Epithelial cell of proximal tubule (primary cell): ENCODE measurements around the gene FAM241B. TPM values are rescaled to one million over a fixed set of nuclear protein-coding genes. Genes with fewer than 3 reads are reported as not detected.

Experiments used
- DNase-seq: peaks from one replicate; pipeline ENCODE4 v3.0.0-alpha.2; 2011; ENCODE audit warnings: low read depth
- H3K4me3 ChIP-seq: 2 replicates; pipeline ENCODE4 v1.5.1; 2011; ENCODE audit warnings: low read depth, mild to moderate bottlenecking, low read length
- CTCF ChIP-seq: conservative IDR thresholded peaks from 2 replicates; pipeline ENCODE4 v1.5.1; 2012; ENCODE audit warnings: low read depth, mild to moderate bottlenecking, low read length
- total RNA-seq: library from RNA; depleted of rRNA; stranded (reverse); fragments of >200 nt; gene quantifications from 2 replicates; pipeline ENCODE4 v1.2.3, GENCODE V29; 2015

FAM241B gene
- total RNA-seq, 1 donor from 2014 or later = 4.2 TPM

- no peak for TF ChIP-seq CTCF
- no peak for DNase-seq
Observed at GRCh38 chr10:69609077-69609476, 21.0 kb upstream of the FAM241B start.

DNA sequence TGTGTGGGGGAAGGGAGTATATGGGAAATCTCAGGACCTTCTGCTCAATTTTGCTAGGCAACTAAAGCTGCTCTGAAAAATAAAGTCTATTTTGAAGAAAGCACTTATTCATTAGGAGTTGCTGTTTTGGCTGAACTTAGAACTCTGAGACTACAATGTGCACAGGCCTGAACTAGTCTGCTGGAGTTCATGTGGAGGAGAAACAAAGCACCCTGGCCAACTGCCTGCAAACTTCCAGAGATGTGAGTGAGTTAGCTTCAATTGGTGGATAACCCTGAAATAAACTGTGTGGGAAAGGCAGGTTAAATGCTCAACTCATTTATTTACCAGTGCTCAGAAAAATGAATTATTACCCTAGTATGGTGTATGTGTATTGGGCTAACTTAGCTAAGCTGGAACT lies 17.3 kb upstream of the FAM241B start:
- no peak for TF ChIP-seq CTCF
- DNase-seq = no peak
- no peak overlapping the region for H3K4me3 ChIP-seq

More at GRCh38 chr10:69609077-69609476, 21.0 kb upstream of the FAM241B start:
- no peak overlapping the region for H3K4me3 ChIP-seq

DNA sequence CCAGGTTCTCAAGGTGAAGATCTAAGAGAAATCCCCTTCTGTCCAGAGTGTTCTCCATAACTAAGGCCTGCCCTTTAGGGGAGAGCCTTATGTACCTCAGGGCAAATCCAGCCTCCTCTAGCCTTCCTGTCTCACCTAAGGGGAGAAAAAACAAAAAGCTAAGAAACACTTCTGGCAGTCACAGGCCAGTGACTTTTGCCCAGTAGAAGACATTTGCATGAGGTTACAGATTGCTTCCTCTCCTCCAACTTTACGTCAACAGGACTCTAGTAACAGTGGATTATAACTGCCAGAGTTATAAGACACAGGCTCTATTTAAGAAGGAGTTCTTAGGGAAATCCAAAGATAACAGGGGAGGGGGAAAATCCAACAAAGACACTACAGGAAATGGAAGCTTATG lies 15.9 kb upstream of the FAM241B start:
- H3K4me3 ChIP-seq = no peak overlapping the region
- no peak for TF ChIP-seq CTCF
- no peak for DNase-seq

GRCh38 chr10:69616358-69616757 lies 13.7 kb upstream of the FAM241B start:
- no peak overlapping the region for H3K4me3 ChIP-seq
- DNase-seq = no peak
- no peak for TF ChIP-seq CTCF

GRCh38 chr10:69618746-69619145 lies 11.3 kb upstream of the FAM241B start:
- no peak overlapping the region for H3K4me3 ChIP-seq
- no peak for TF ChIP-seq CTCF
- no peak for DNase-seq

GRCh38 chr10:69619626-69620025 lies 10.4 kb upstream of the FAM241B start:
- no peak for DNase-seq
- TF ChIP-seq CTCF = no peak
- no peak overlapping the region for H3K4me3 ChIP-seq

GRCh38 chr10:69620625-69621024 lies 9.4 kb upstream of the FAM241B start:
- TF ChIP-seq CTCF = no peak
- H3K4me3 ChIP-seq = no peak overlapping the region
- no peak for DNase-seq
